ENCODE measurements around the gene FGF11.
A peak's percentile ranks its signal among the peaks of the same experiment; 100 is the strongest.

FGF11 gene

GRCh38 chr17:7439462-7440112, at the start of gene FGF11:
Gene FGF11, plus strand, starts transcription at chr17:7439512. Its CDS starts 109 bp downstream, at chr17:7439621.
- peak within 1 kb of the TSS; percentile 89 for H3K27ac ChIP-seq

GRCh38 chr17:7389924-7390910, 49.1 kb upstream of the FGF11 start:
- no peak overlapping the region for H3K27ac ChIP-seq
- DNase-seq (ENCODE audit: low read depth, low spot score), result no peak

More at GRCh38 chr17:7439462-7440112, at the start of gene FGF11:
- no peak for DNase-seq (ENCODE audit: low read depth, low spot score)

GRCh38 chr17:7391307-7391706, 48.0 kb upstream of the FGF11 start:
- DNase-seq (ENCODE audit: low read depth, low spot score), result no peak
- H3K27ac ChIP-seq, result no peak overlapping the region

- peak overlapping the region; percentile 87 for H3K27ac ChIP-seq
- DNase-seq (ENCODE audit: low read depth, low spot score), result no peak
These were observed 46.4 kb upstream of the FGF11 start for GRCh38 chr17:7392696-7393612.

- DNase-seq (ENCODE audit: low read depth, low spot score), result no peak
- peak overlapping the region; percentile 87 for H3K27ac ChIP-seq
These were observed 45.5 kb upstream of the FGF11 start for GRCh38 chr17:7393613-7394451.

GRCh38 chr17:7394452-7395191, 44.7 kb upstream of the FGF11 start, which contains the start of gene PLSCR3:
Gene PLSCR3, minus strand, starts transcription at chr17:7394525. Its CDS starts 415 bp downstream, at chr17:7394110.
- DNase-seq (ENCODE audit: low read depth, low spot score), result no peak
- peak within 1 kb of the TSS; percentile 87 for H3K27ac ChIP-seq

- no peak overlapping the region for H3K27ac ChIP-seq
- no peak for DNase-seq (ENCODE audit: low read depth, low spot score)
These were observed 43.2 kb upstream of the FGF11 start for GRCh38 chr17:7396147-7396546.

- H3K27ac ChIP-seq, result no peak overlapping the region
- no peak for DNase-seq (ENCODE audit: low read depth, low spot score)
These were observed 40.7 kb upstream of the FGF11 start for GRCh38 chr17:7398612-7399011.

- peak overlapping the region; percentile 59 for H3K27ac ChIP-seq
- no peak for DNase-seq (ENCODE audit: low read depth, low spot score)
These were observed 36.1 kb upstream of the FGF11 start for GRCh38 chr17:7403043-7403726.

GRCh38 chr17:7403727-7403976, 35.7 kb upstream of the FGF11 start:
- DNase-seq (ENCODE audit: low read depth, low spot score), result no peak
- H3K27ac ChIP-seq, result peak overlapping the region; percentile 59

GRCh38 chr17:7403977-7404736, 35.2 kb upstream of the FGF11 start, which contains the start of gene TMEM256:
Gene TMEM256, minus strand, starts transcription at chr17:7404097. Its CDS starts 13 bp downstream, at chr17:7404084.
- peak within 1 kb of the TSS; percentile 59 for H3K27ac ChIP-seq
- peak; percentile 96 for DNase-seq (ENCODE audit: low read depth, low spot score)

- H3K27ac ChIP-seq, result peak overlapping the region; percentile 59
- no peak for DNase-seq (ENCODE audit: low read depth, low spot score)
These were observed 34.5 kb upstream of the FGF11 start for GRCh38 chr17:7404737-7405349.

GRCh38 chr17:7405350-7406234, 33.7 kb upstream of the FGF11 start:
- no peak for DNase-seq (ENCODE audit: low read depth, low spot score)
- H3K27ac ChIP-seq, result no peak overlapping the region

- H3K27ac ChIP-seq, result no peak overlapping the region
- no peak for DNase-seq (ENCODE audit: low read depth, low spot score)
These were observed 33.0 kb upstream of the FGF11 start for GRCh38 chr17:7406235-7406825.

- no peak for DNase-seq (ENCODE audit: low read depth, low spot score)
- H3K27ac ChIP-seq, result no peak overlapping the region
These were observed 32.2 kb upstream of the FGF11 start for GRCh38 chr17:7407082-7407481.
